ENCODE measurements around the gene EFTUD2. TPM values are rescaled to one million over a fixed set of nuclear protein-coding genes. Genes with fewer than 3 reads are reported as not detected.

EFTUD2 gene
- total RNA-seq, 1 donor from 2014 or later: 102 TPM

- Mint-ChIP-seq H3K36me3 (ENCODE audit: unreplicated experiment) (no peaks in the 10 kb centered on the region), H3K9me3 (ENCODE audit: unreplicated experiment) (peaks cover 1% of the 10 kb centered on the region), H3K4me1 (ENCODE audit: low read depth, unreplicated experiment) (no peaks in the 10 kb centered on the region), H3K4me3 (ENCODE audit: unreplicated experiment) (no peak overlapping the region), H3K27me3 (ENCODE audit: unreplicated experiment) (peaks cover 4% of the 10 kb centered on the region), H3K27ac (ENCODE audit: unreplicated experiment) (no peak overlapping the region)
- no peak for TF ChIP-seq CTCF (IDR thresholded peaks at IDR 0.05; ENCODE audit: partially characterized antibody, unreplicated experiment)
- no peak for DNase-seq
Observed at GRCh38 chr17:44933824-44934744, 34.8 kb upstream of the EFTUD2 start.

- peaks cover 1% of the 10 kb centered on the region for H3K9me3 Mint-ChIP-seq (ENCODE audit: unreplicated experiment)
- no peaks in the 10 kb centered on the region for H3K4me1 Mint-ChIP-seq (ENCODE audit: low read depth, unreplicated experiment)
- peaks cover 4% of the 10 kb centered on the region for H3K27me3 Mint-ChIP-seq (ENCODE audit: unreplicated experiment)
- no peak overlapping the region for H3K27ac Mint-ChIP-seq (ENCODE audit: unreplicated experiment)
- H3K4me3 Mint-ChIP-seq (ENCODE audit: unreplicated experiment): no peak overlapping the region
- no peak for DNase-seq
- no peaks in the 10 kb centered on the region for H3K36me3 Mint-ChIP-seq (ENCODE audit: unreplicated experiment)
- TF ChIP-seq CTCF (IDR thresholded peaks at IDR 0.05; ENCODE audit: partially characterized antibody, unreplicated experiment): no peak
Observed at GRCh38 chr17:44932787-44933097, 33.5 kb upstream of the EFTUD2 start.

- Mint-ChIP-seq H3K36me3 (ENCODE audit: unreplicated experiment) (no peaks in the 10 kb centered on the region), H3K9me3 (ENCODE audit: unreplicated experiment) (peaks cover 1% of the 10 kb centered on the region), H3K4me3 (ENCODE audit: unreplicated experiment) (no peak overlapping the region), H3K27me3 (ENCODE audit: unreplicated experiment) (peaks cover 4% of the 10 kb centered on the region), H3K4me1 (ENCODE audit: low read depth, unreplicated experiment) (no peaks in the 10 kb centered on the region), H3K27ac (ENCODE audit: unreplicated experiment) (no peak overlapping the region)
- no peak for DNase-seq
- no peak for TF ChIP-seq CTCF (IDR thresholded peaks at IDR 0.05; ENCODE audit: partially characterized antibody, unreplicated experiment)
Observed at GRCh38 chr17:44932096-44932786, 33.0 kb upstream of the EFTUD2 start.

- Mint-ChIP-seq H3K27ac (ENCODE audit: unreplicated experiment) (no peak overlapping the region), H3K36me3 (ENCODE audit: unreplicated experiment) (no peaks in the 10 kb centered on the region), H3K27me3 (ENCODE audit: unreplicated experiment) (peaks cover 4% of the 10 kb centered on the region), H3K4me1 (ENCODE audit: low read depth, unreplicated experiment) (no peaks in the 10 kb centered on the region), H3K4me3 (ENCODE audit: unreplicated experiment) (no peak overlapping the region), H3K9me3 (ENCODE audit: unreplicated experiment) (peaks cover 1% of the 10 kb centered on the region)
- no peak for TF ChIP-seq CTCF (IDR thresholded peaks at IDR 0.05; ENCODE audit: partially characterized antibody, unreplicated experiment)
- no peak for DNase-seq
Observed at GRCh38 chr17:44931376-44931775, 32.1 kb upstream of the EFTUD2 start.

- Mint-ChIP-seq H3K4me3 (ENCODE audit: unreplicated experiment) (no peak overlapping the region), H3K27ac (ENCODE audit: unreplicated experiment) (no peak overlapping the region), H3K4me1 (ENCODE audit: low read depth, unreplicated experiment) (no peaks in the 10 kb centered on the region), H3K9me3 (ENCODE audit: unreplicated experiment) (peaks cover 3% of the 10 kb centered on the region), H3K27me3 (ENCODE audit: unreplicated experiment) (peaks cover 5% of the 10 kb centered on the region), H3K36me3 (ENCODE audit: unreplicated experiment) (no peaks in the 10 kb centered on the region)
- no peak for TF ChIP-seq CTCF (IDR thresholded peaks at IDR 0.05; ENCODE audit: partially characterized antibody, unreplicated experiment)
- no peak for DNase-seq
Observed at GRCh38 chr17:44930667-44931066, 31.4 kb upstream of the EFTUD2 start.
